Breast epithelium (tissue), 3 donors: ENCODE data around the gene SLC46A3.

Experiments used
- CTCF ChIP-seq, 3 donors: fragments of 450-650 bp; IDR thresholded peaks; one replicate each; pipeline ENCODE4 v1.5.1; 2016 to 2017; ENCODE audit warnings: antibody characterized with exemption in 3 of 3, mild to moderate bottlenecking in 3 of 3, moderate library complexity in 3 of 3
- POLR2A ChIP-seq: fragments of 450-650 bp; IDR thresholded peaks from one replicate; pipeline ENCODE4 v1.6.1; 2016; ENCODE audit warnings: antibody characterized with exemption, mild to moderate bottlenecking, moderate library complexity
- POLR2AphosphoS5 ChIP-seq, 3 donors: sonication (generic); formaldehyde crosslinking; IDR thresholded peaks; one replicate each; pipeline ENCODE4 v1.6.1; 2017; ENCODE audit warnings: antibody characterized with exemption in 3 of 3

- TF ChIP-seq CTCF (IDR thresholded peaks at IDR 0.05) (no peak), POLR2A (no peak), POLR2AphosphoS5 (IDR thresholded peaks at IDR 0.05) (no peak)
Measured at GRCh38 chr13:28697441-28697840, 21.3 kb downstream of the SLC46A3 start.
